Testis (tissue), 2 donors: ENCODE data around the gene SIRT5.

Experiments
- CTCF ChIP-seq, 3 experiments: fragments of 450-650 bp in 2 of 3; fragments of 200-600 bp in 1 of 3; sonication (generic) in 1 of 3; IDR thresholded peaks; one replicate each; pipeline ENCODE4 v1.5.1; 2016 to 2019; ENCODE audit warnings: antibody characterized with exemption in 3 of 3, mild to moderate bottlenecking in 2 of 3, moderate library complexity in 1 of 3
- POLR2A ChIP-seq: fragments of 450-650 bp; IDR thresholded peaks from one replicate; pipeline ENCODE4 v1.6.1; 2017; ENCODE audit warnings: antibody characterized with exemption, mild to moderate bottlenecking, moderate library complexity

GRCh38 chr6:13572951-13573654 is 1.3 kb upstream of the SIRT5 start:
- TF ChIP-seq CTCF (IDR thresholded peaks at IDR 0.05) (no peak), POLR2A (no peak)
